Thoracic aorta (tissue), 2 donors: Measurements from ENCODE around the gene TGFB1I1. TPM values are rescaled to one million over a fixed set of nuclear protein-coding genes. Genes with fewer than 3 reads are reported as not detected.
A peak's percentile ranks its signal among the peaks of the same experiment; 100 is the strongest.

Experiments used
- ATAC-seq: fragments of 150-250 bp; one replicate; pipeline ENCODE4 v1.8.0; 2017; ENCODE audit warnings: low read depth; ENCODE audit not compliant: insufficient number of reproducible peaks, low FRiP score
- DNase-seq: peaks from one replicate; pipeline ENCODE4 v3.0.0-alpha.2; 2020; ENCODE audit warnings: low spot score
- H3K27ac ChIP-seq, 2 donors: fragments of 200-600 bp; sonication (generic); 1 replicate in 1 of 2; 2 replicates in 1 of 2; pipeline ENCODE4 v1.5.1; 2016; ENCODE audit warnings: mild to moderate bottlenecking in 2 of 2, moderate library complexity in 2 of 2
- H3K27me3 ChIP-seq: fragments of 200-600 bp; sonication (generic); replicated peaks from 2 replicates; pipeline ENCODE4 v1.6.0; 2016; ENCODE audit warnings: mild to moderate bottlenecking; ENCODE audit not compliant: insufficient read depth
- H3K36me3 ChIP-seq: fragments of 200-600 bp; sonication (generic); one replicate; pipeline ENCODE4 v1.5.1; 2016
- H3K4me1 ChIP-seq, 2 donors: fragments of 200-600 bp; sonication (generic); 1 replicate in 1 of 2; 2 replicates in 1 of 2; pipeline versions ENCODE4 v1.5.1 to v1.6.0; 2016; ENCODE audit warnings: low read depth in 2 of 2, mild to moderate bottlenecking in 1 of 2; ENCODE audit not compliant: control insufficient read depth in 1 of 2
- H3K4me3 ChIP-seq: fragments of 200-600 bp; sonication (generic); 2 replicates; pipeline ENCODE4 v1.5.1; 2016; ENCODE audit warnings: mild to moderate bottlenecking
- H3K9me3 ChIP-seq: fragments of 200-600 bp; sonication (generic); 2 replicates; pipeline ENCODE4 v1.5.1; 2016
- total RNA-seq, 2 donors: library from RNA; depleted of rRNA; stranded (reverse); fragments of >200 nt; gene quantifications; one replicate each; pipeline versions ENCODE4 v1.1.0 to v1.2.3, GENCODE V29; 2016
- TF ChIP-seq, protein P1 (sequence below): fragments of 200-600 bp; sonication (generic); IDR thresholded peaks from one replicate; pipeline ENCODE4 v1.5.1; 2019; ENCODE audit warnings: antibody characterized with exemption

TGFB1I1 gene
- total RNA-seq, 2 donors from 2014 or later = 192 to 231 TPM

DNA sequence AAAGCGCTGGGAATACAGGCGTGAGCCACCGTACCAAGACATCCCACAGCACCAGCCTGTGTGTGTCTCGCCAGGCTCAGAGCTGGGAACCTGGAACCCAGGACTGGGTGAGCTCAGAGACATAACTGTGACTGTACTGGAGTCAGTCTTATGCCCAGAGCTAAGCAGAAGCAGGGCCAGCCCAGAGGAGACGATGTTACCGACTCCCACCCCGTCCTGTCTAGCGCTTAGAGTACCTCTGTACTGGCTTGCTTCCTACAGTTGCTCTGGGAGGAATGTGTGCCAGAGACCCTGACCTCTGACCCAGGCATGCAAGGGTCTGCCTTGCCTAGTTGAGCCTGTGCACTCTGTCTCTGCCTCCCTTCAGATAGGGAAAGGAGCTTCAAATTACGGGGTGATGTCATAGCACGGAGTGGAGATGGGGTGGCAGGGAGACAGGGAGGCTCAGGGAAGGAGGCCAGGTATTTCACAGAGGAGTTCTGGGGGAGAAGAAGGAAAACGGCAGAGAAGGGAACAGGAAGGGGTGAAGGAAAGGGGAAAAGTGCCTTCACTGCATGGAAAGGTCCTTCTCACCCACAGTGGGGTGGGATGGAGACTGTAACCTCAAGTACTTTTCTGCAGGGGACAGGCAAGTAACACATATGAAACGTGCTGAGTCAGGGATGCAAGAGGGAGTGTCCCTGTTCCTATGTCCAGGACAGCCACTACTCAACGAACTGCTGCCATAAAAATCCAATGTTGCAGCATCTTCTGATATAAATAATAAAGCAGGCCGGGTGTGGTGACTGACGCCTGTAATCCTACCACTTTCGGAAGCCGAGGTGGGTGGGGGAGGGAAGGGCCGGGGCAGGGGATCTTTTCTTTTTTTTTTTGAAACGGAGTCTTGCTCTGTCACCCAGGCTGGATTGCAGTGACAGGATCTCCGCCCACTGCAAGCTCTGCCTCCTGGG is 18.4 kb upstream of the TGFB1I1 start:
- ATAC-seq (no peak), DNase-seq (no peak)
- TF ChIP-seq, protein P1, sequence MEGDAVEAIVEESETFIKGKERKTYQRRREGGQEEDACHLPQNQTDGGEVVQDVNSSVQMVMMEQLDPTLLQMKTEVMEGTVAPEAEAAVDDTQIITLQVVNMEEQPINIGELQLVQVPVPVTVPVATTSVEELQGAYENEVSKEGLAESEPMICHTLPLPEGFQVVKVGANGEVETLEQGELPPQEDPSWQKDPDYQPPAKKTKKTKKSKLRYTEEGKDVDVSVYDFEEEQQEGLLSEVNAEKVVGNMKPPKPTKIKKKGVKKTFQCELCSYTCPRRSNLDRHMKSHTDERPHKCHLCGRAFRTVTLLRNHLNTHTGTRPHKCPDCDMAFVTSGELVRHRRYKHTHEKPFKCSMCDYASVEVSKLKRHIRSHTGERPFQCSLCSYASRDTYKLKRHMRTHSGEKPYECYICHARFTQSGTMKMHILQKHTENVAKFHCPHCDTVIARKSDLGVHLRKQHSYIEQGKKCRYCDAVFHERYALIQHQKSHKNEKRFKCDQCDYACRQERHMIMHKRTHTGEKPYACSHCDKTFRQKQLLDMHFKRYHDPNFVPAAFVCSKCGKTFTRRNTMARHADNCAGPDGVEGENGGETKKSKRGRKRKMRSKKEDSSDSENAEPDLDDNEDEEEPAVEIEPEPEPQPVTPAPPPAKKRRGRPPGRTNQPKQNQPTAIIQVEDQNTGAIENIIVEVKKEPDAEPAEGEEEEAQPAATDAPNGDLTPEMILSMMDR = no peak
- H3K36me3 ChIP-seq = no peaks in the 10 kb centered on the region
- H3K9me3 ChIP-seq = no peaks in the 10 kb centered on the region
- peaks cover 56 to 69% of the 10 kb centered on the region in 2 donors for H3K4me1 ChIP-seq
- H3K27me3 ChIP-seq = no peaks in the 10 kb centered on the region
- peak overlapping the region; percentile 40 for H3K4me3 ChIP-seq
- peak overlapping the region; percentile 79 to 82 for H3K27ac ChIP-seq

DNA sequence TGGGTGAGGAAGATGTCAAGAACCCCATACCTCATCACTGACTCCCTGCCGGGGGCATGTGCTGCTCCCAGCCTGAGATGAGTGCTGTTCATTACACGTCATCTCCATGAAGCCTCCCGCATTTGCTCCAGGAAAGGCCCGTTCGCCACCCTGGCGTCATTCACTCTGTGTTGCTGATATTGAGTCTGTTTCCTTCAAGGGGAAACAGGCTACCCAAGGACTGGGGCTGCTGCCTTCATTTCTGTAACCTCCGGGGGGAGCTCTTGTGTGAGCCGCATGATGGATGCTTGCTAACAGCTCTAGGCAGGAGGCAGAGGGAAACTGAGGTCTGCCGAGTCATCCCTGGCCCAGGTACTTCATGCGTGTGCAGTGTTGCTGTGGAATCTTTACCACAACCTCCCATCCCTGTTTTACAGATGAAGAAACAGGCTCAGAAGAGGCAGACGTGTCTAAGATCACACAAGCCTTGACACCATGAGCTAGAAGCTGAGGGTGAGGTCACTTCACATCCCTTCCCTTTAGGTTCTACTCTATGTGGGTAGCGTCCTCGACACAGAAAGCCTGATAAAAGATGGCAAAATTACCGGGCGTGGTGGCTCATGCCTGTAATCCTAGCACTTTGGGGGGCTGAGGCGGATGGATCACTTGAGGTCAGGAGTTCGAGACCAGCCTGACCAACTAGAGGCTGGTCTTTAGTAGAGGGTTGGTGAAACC is 16.2 kb upstream of the TGFB1I1 start:
- H3K4me1 ChIP-seq = peaks cover 61 to 77% of the 10 kb centered on the region in 2 donors
- no peak for DNase-seq

DNA sequence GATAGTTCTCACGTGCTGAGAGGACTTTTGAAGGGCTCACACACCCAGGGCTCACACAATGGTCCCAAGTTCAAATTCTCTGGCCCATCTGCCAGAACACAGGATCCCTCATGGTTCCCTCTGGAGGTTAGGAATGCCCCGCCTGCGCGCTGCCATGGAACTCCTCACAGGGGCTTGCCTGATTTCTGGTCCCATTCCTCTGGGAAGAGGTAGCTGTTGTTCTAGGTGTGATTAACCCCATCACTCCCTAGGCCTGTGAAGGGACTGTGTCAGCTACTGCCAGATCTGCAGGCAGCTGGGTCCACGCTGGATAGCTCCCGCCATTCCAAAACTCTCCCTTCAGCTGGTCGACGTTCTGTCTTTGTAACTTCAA is 15.0 kb upstream of the TGFB1I1 start:
- Histone ChIP-seq H3K4me3 (no peak overlapping the region), H3K9me3 (no peaks in the 10 kb centered on the region), H3K27me3 (no peaks in the 10 kb centered on the region), H3K4me1 (peaks cover 55 to 71% of the 10 kb centered on the region in 2 donors), H3K27ac (no peak overlapping the region), H3K36me3 (no peaks in the 10 kb centered on the region)
- no peak for DNase-seq
- TF ChIP-seq, protein P1 = no peak
- no peak for ATAC-seq

More for the DNA sequence above, 16.2 kb upstream of the TGFB1I1 start:
- no peaks in the 10 kb centered on the region for H3K9me3 ChIP-seq
- no peak overlapping the region for H3K4me3 ChIP-seq
- TF ChIP-seq, protein P1 = no peak
- H3K27ac ChIP-seq = no peak overlapping the region
- H3K36me3 ChIP-seq = no peaks in the 10 kb centered on the region
- ATAC-seq = no peak
- no peaks in the 10 kb centered on the region for H3K27me3 ChIP-seq

DNA sequence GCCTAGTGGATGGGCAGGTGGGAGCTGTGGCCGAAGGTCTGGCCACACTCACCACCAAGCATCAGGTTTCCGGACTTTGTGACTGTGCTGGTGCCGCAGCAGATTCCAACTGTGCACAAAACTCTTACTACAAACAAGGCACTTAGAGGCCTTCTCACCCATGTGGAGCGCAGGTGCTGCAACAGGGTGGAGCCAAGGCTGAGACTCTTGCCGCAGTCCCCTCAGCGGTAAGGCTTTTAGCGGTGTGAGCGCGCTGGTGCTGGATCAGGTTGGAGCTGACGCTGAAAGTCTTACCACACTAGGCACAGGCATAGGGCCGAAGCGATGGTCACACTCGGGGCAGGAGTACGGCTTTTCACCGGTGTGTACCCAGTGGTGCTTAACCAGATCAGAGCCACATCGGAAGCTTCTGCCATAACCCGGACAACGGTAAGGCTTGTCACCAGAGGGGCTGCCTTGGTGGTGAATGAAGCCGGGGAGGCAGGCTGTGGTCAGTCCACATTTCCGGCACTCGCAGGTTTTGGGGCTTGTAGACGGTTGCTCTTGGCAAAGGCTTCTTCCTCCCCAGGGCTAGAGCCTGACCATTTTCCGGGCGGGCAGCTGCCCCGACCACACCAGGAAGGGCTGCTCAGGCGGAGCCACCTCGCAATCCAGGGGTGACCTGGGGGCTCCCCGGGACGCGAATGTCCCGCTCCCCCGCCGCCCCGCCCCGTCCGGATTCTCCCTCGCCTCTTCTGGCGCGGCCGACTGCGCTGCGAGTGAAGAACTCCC is 13.7 kb upstream of the TGFB1I1 start:
- TF ChIP-seq, protein P1 = no peak
- DNase-seq = no peak
- Histone ChIP-seq H3K27ac (peak overlapping the region; percentile 96 to 99), H3K4me3 (peak overlapping the region; percentile 85), H3K4me1 (peaks cover 45 to 58% of the 10 kb centered on the region in 2 donors), H3K36me3 (peaks cover 6% of the 10 kb centered on the region), H3K9me3 (no peaks in the 10 kb centered on the region), H3K27me3 (no peaks in the 10 kb centered on the region)
- no peak for ATAC-seq
